Smooth muscle cell (in vitro differentiated cells): ENCODE measurements around the gene LTBP3. TPM values are rescaled to one million over a fixed set of nuclear protein-coding genes. Genes with fewer than 3 reads are reported as not detected.

Source experiments
- DNase-seq: peaks from one replicate; lab custom pipeline; 2025; ENCODE audit not compliant: unreplicated experiment; lab: John Stamatoyannopoulos, UW
- H2AFZ ChIP-seq: fragments of 200-600 bp; sonication (generic); 2 replicates; pipeline ENCODE4 v1.6.0; 2016; ENCODE audit warnings: antibody characterized with exemption, low read depth, mild to moderate bottlenecking
- H3F3A ChIP-seq: fragments of 200-600 bp; sonication (generic); 2 replicates; pipeline ENCODE4 v1.6.0; 2017; ENCODE audit warnings: antibody characterized with exemption, low read depth
- H3K27ac ChIP-seq: fragments of 200-600 bp; sonication (generic); 2 replicates; pipeline ENCODE4 v1.5.1; 2016; ENCODE audit warnings: low read depth, mild to moderate bottlenecking
- H3K27me3 ChIP-seq: fragments of 200-600 bp; sonication (generic); 2 replicates; pipeline ENCODE4 v1.6.1; 2016; ENCODE audit warnings: low read depth, mild to moderate bottlenecking
- H3K36me3 ChIP-seq: fragments of 200-600 bp; sonication (generic); 2 replicates; pipeline ENCODE4 v1.5.1; 2016; ENCODE audit warnings: low read depth
- H3K4me1 ChIP-seq: fragments of 200-600 bp; sonication (generic); 2 replicates; pipeline ENCODE4 v1.5.1; 2016; ENCODE audit warnings: low read depth
- H3K4me2 ChIP-seq: fragments of 200-600 bp; sonication (generic); 2 replicates; pipeline ENCODE4 v1.6.0; 2016; ENCODE audit warnings: mild to moderate bottlenecking
- H3K4me3 ChIP-seq: fragments of 200-600 bp; sonication (generic); 2 replicates; pipeline ENCODE4 v1.5.1; 2016; ENCODE audit warnings: mild to moderate bottlenecking
- H3K79me2 ChIP-seq: fragments of 200-600 bp; sonication (generic); 2 replicates; pipeline ENCODE4 v1.6.0; 2016; ENCODE audit warnings: low read depth, mild to moderate bottlenecking
- H3K9ac ChIP-seq: fragments of 200-600 bp; sonication (generic); 2 replicates; pipeline ENCODE4 v1.6.0; 2016; ENCODE audit warnings: low read depth
- H3K9me3 ChIP-seq: fragments of 200-600 bp; sonication (generic); replicated peaks from 2 replicates; pipeline ENCODE4 v1.5.1; 2016; ENCODE audit warnings: low read depth
- H4K20me1 ChIP-seq: fragments of 200-600 bp; sonication (generic); 2 replicates; pipeline ENCODE4 v1.6.0; 2016; ENCODE audit warnings: low read depth
- WGBS: methylation state at CpG from one replicate; pipeline ENCODE4 v1.1.7; 2016; ENCODE audit warnings: low lambda C conversion rate; 5-methylcytosine and 5-hydroxymethylcytosine counted together
- polyA plus RNA-seq: library from polyadenylated mRNA; unstranded; fragments of >200 nt; fragmentation: Nextera tagmentation; extraction: Ambion mirVana; gene quantifications from 2 replicates; pipeline ENCODE4 v1.2.1, GENCODE V29; 2016
- total RNA-seq: library from RNA; depleted of rRNA; stranded (reverse); fragments of >200 nt; gene quantifications from 2 replicates; pipeline ENCODE4 v1.2.3, GENCODE V29; 2014
- TF ChIP-seq, protein P1 (sequence below): fragments of 200-600 bp; sonication (generic); IDR thresholded peaks from 2 replicates; pipeline ENCODE4 v1.5.1; 2017; ENCODE audit warnings: borderline replicate concordance, mild to moderate bottlenecking, antibody characterized with exemption; ENCODE audit not compliant: insufficient read depth, poor library complexity, severe bottlenecking

The LTBP3 gene
- total and polyA plus RNA-seq, 2 experiments from 2014 or later = 33.6 to 46.4 TPM

GRCh38 chr11:65560555-65561418 lies 2.6 kb upstream of the LTBP3 start:
- Histone ChIP-seq H3K27me3 (no peaks in the 10 kb centered on the region), H3K4me2 (peak overlapping the region; percentile 57), H3F3A (peaks cover 43% of the 10 kb centered on the region), H3K9me3 (no peaks in the 10 kb centered on the region), H3K4me1 (peaks cover 20% of the 10 kb centered on the region), H3K79me2 (peaks cover 5% of the 10 kb centered on the region), H3K4me3 (no peak overlapping the region), H2AFZ (no peak overlapping the region), H3K9ac (no peak overlapping the region), H3K36me3 (no peaks in the 10 kb centered on the region), H4K20me1 (no peaks in the 10 kb centered on the region), H3K27ac (peak overlapping the region; percentile 75)
- TF ChIP-seq, protein P1, sequence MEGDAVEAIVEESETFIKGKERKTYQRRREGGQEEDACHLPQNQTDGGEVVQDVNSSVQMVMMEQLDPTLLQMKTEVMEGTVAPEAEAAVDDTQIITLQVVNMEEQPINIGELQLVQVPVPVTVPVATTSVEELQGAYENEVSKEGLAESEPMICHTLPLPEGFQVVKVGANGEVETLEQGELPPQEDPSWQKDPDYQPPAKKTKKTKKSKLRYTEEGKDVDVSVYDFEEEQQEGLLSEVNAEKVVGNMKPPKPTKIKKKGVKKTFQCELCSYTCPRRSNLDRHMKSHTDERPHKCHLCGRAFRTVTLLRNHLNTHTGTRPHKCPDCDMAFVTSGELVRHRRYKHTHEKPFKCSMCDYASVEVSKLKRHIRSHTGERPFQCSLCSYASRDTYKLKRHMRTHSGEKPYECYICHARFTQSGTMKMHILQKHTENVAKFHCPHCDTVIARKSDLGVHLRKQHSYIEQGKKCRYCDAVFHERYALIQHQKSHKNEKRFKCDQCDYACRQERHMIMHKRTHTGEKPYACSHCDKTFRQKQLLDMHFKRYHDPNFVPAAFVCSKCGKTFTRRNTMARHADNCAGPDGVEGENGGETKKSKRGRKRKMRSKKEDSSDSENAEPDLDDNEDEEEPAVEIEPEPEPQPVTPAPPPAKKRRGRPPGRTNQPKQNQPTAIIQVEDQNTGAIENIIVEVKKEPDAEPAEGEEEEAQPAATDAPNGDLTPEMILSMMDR = no peak
- DNase-seq = no peak
- 18% methylated on average over 15 of the region's 15 CpGs for WGBS

DNA sequence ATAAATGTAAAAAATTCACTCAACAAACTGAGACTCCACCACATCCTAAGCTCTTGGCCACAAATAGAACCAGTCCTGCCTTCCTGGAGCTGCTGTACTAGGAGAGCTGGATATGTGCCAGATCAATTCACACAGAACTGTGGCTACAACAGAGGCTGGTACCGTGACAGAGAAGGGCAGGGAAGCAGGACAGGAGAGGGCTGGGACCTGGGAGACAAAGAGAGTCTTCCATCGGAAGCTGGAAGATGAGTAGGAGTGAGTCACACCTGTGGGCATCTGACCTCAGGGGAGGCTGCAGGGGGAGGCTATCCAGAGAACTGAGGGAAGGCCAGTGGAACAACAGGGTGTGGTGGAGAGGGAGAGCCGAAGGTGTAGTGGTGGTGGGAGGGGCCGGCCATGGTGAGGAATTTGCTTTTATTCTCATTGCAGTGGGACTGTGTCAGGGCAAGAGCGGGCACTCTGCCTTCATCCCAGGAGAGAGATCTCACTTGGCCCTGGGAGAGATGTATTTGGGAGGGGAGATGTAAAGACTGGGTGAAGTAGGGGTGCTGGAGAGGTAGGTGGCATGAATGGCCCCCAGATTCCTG lies 1.9 kb upstream of the LTBP3 start:
- Histone ChIP-seq H3K4me3 (no peak overlapping the region), H3K27ac (peak overlapping the region; percentile 75), H3K9ac (no peak overlapping the region), H3K36me3 (no peaks in the 10 kb centered on the region), H3K4me1 (peaks cover 20% of the 10 kb centered on the region), H3K4me2 (peak overlapping the region; percentile 30), H3F3A (peaks cover 43% of the 10 kb centered on the region), H2AFZ (no peak overlapping the region), H3K9me3 (no peaks in the 10 kb centered on the region), H3K27me3 (no peaks in the 10 kb centered on the region), H3K79me2 (peaks cover 5% of the 10 kb centered on the region), H4K20me1 (peaks cover 6% of the 10 kb centered on the region)
- no peak for DNase-seq
- TF ChIP-seq, protein P1 = no peak
- 36% methylated on average over 5 of the region's 5 CpGs for WGBS

GRCh38 chr11:65559535-65559934 lies 1.4 kb upstream of the LTBP3 start:
- Histone ChIP-seq H3K4me2 (peak overlapping the region; percentile 30), H3K9ac (no peak overlapping the region)
- no peak for DNase-seq

More at GRCh38 chr11:65559535-65559934, 1.4 kb upstream of the LTBP3 start:
- TF ChIP-seq, protein P1 = no peak
- Histone ChIP-seq H3K36me3 (no peaks in the 10 kb centered on the region), H3K4me3 (no peak overlapping the region), H3K27ac (peak overlapping the region; percentile 75), H4K20me1 (peaks cover 6% of the 10 kb centered on the region), H3K79me2 (peaks cover 5% of the 10 kb centered on the region), H2AFZ (no peak overlapping the region), H3K4me1 (peaks cover 20% of the 10 kb centered on the region), H3K9me3 (no peaks in the 10 kb centered on the region), H3K27me3 (no peaks in the 10 kb centered on the region), H3F3A (peaks cover 43% of the 10 kb centered on the region)
- WGBS = 85% methylated on average over 5 of the region's 5 CpGs
